NCI-H1417 (cell line): ENCODE measurements around the gene OR1E2.
"Not testable (repeated sequence)": the region's sequence is repeated elsewhere in the genome, so short reads cannot be mapped to it uniquely, and the experiment has no call there.

Experiments used
- DNase-seq, 3 experiments: peaks; one replicate each; lab custom pipeline; 2025; lab: John Stamatoyannopoulos, UW

Gene OR1E2, protein sequence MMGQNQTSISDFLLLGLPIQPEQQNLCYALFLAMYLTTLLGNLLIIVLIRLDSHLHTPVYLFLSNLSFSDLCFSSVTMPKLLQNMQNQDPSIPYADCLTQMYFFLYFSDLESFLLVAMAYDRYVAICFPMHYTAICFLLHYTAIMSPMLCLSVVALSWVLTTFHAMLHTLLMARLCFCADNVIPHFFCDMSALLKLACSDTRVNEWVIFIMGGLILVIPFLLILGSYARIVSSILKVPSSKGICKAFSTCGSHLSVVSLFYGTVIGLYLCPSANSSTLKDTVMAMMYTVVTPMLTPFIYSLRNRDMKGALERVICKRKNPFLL

DNA sequence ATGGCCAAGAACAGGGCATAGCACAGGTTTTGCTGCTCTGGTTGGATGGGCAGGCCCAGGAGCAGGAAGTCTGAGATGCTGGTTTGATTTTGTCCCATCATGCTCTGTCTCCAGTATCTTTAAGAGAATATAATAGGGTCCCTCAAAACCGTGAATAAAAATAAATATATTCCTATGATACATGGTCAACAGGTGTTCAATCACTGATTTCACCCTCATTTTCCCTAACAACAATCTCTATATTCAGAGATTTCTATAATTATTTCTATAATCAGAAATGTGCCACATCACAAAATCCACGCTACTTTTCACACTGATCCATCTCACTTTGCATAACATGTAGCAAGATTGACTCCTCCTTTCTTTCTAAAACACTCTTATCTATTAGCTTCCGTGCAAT, at the start of gene OR1E2:
Gene OR1E2, minus strand, starts transcription at position 101 of the 400 bp plus-strand sequence. Its CDS starts 0 bp downstream, at position 101.
- no peak for DNase-seq

DNA sequence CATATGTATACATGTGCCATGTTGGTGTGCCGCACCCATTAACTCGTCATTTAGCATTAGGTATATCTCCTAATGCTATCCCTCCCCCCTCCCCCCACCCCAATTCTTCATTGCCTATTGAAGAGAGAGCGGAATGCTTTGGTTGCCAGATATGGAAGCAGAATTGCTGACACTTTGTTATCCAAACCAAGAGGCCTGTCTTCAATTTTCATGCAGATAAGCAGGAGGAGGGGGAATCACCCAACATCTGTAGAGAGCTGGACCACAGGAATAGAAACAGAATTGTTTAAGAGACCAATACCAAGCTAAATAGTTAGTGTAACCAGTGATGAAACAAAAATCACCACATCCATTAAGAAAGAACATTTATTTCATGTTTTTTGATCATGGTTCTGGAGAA, 49.2 kb upstream of the OR1E2 start:
- DNase-seq = no peak

GRCh38 chr17:3479988-3480387, 46.3 kb upstream of the OR1E2 start:
- no peak for DNase-seq

DNA sequence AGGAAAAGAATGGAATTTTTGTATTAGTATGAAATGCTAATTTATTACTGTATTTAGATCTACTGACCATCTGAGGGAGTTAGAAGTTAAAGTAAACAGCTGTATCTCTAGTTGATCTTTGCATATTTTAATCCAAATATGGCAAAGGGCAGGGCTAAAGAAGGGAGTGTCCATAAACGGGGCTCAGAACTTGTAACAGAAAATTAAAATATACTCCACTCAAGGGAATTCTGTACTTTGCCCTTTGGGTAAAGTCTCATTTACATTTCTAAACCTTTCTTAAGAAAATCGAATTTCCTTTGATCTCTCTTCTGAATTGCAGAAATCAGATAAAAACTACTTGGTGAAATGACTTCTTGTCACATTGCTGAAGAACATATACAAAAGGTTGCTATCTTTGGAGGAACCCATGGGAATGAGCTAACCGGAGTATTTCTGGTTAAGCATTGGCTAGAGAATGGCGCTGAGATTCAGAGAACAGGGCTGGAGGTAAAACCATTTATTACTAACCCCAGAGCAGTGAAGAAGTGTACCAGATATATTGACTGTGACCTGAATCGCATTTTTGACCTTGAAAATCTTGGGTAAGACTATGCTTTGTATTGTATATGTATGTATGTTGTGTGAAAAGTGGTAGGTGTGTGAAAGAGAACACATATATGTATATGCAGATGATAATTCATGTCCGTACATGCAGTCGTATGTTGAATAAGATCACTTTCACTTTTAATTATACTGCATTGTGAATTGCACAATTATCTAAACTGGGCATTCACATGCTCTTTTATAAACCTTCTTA, 42.4 kb upstream of the OR1E2 start, which contains the start of gene ASPA:
Gene ASPA, plus strand, starts transcription at position 186 of the 799 bp plus-strand sequence. Its CDS starts 163 bp downstream, at position 349.
- no peak for DNase-seq

DNA sequence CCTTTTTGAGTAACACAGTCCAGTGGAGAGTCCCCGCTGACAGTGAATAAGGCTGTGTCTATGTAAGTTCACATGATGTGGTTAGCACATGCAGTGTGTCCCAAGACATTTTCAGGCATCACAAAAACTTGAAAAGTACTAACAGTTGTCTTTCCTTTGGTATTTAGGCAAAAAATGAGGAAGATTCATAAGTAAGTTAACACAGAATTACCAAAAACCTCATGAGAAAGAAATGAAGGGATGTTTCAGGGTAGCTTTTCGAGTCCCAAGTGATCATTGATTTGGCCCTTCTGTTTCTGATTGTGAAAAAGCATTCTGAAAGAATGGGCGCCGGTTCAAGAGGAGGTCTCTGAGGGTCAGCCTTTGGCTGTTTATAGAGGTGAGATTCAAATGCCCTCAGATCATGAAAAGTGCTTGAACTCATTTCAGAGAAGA, 41.6 kb upstream of the OR1E2 start:
- DNase-seq = no peak

GRCh38 chr17:3474212-3474611, 40.6 kb upstream of the OR1E2 start:
- DNase-seq = no peak

DNA sequence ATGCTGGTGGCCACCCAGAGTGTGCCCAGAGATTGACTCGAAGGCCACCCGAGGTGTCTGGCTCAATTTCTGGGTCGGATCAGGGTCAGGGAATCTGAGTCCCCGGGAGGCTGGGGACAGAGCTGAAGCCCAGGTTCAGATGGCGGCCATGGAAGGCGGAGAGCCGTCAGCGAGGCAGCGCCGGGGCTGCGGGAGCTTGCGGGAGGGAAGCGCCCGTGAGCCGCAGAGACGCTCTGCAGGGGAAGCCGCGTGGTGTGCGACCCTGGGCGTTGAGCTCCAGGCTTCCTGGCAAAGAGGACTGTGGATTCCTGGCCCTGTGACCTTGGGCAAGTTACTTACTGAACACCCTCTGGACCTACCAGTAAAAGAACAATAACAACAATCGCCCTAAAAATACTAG, 38.5 kb upstream of the OR1E2 start:
- no peak for DNase-seq

DNA sequence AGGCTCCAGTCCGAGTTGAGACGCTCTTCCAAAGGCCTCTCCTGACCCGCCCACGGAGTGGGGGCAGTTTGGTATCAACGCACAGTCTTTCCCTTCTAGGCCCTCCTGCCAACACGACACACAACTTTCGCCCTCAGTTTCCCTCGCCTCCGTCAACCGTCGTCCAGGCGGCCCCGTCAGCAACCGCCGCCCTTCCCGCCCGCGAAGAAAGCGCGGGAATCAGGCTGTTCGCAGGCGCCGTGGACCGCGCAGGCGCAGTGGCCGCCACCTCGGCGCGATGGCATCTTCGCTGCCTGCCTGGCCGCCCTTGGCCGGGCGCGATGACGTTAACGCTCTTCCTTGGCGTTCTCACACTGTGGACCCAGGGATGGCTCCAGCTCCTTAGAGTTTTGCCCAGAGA, 38.0 kb upstream of the OR1E2 start, which contains the start of gene SPATA22:
Gene SPATA22, minus strand, starts transcription at position 221 of the 400 bp plus-strand sequence. CDS start 2,494 bp downstream, outside the sequence.
- no peak for DNase-seq

- no peak for DNase-seq
Observed at GRCh38 chr17:3469529-3469928, 35.9 kb upstream of the OR1E2 start.

DNA sequence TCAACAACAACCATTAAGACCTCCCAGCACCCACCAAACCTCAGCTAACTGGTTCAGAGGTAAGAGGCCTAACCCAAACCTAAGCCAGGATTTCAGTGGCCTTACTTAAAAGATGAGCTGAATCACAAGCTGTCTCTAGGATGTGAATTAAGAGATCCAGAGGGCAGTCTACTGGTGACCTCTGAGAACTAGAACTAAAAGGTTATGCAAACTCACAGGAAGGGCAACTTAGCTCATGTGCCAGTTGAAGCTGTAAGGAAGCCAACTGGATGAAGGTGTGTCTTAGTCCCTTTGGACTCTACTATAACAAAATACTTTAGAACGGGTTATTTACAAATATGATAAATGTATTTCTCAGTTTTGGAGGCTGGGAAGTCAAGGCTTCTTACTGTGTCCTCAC, 32.7 kb upstream of the OR1E2 start:
- not testable (repeated sequence) for DNase-seq

GRCh38 chr17:3448059-3448665, 14.5 kb upstream of the OR1E2 start:
- no peak for DNase-seq

DNA sequence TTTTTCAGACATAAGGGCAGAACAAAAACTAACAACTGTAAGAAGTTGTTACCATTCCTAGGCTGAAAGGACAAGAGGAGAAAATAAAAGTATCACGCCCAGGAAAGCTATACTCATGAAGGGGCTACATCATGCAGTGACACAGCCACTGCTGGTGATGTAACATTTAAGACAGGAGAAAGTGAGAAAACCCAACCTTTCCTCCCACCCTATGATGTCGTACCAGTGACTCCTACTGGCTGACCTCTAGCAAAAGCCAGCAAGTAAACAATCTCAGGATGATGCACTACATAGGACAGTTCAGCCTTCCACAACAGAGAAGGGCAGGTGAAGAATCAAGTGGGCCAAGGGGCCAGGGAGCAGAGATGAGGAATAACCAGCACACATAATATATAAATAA, 14.0 kb upstream of the OR1E2 start:
- peak in 1 of 3 experiments; percentile 0 for DNase-seq

GRCh38 chr17:3440451-3440850, 6.8 kb upstream of the OR1E2 start:
- no peak for DNase-seq

GRCh38 chr17:3438368-3438767, 4.7 kb upstream of the OR1E2 start:
- no peak for DNase-seq

DNA sequence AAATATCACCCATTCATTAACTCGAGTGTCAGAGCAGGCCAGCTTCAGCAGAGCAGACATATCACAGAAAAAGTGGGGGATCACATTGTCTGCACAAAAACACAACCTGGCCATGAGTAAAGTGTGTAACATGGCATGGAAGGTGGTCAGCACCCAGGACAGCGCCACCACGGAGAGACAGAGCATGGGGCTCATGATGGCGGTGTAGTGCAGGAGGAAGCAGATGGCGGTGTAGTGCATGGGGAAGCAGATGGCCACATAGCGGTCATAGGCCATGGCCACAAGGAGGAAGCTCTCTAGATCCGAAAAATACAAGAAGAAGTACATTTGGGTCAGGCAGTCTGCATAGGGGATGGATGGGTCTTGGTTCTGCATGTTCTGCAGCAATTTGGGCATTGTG, 426 bp downstream of the OR1E2 start:
- DNase-seq = not testable (repeated sequence)

- no peak for DNase-seq
Observed at GRCh38 chr17:3418222-3418621, 15.4 kb downstream of the OR1E2 start.

GRCh38 chr17:3415610-3416009, 18.0 kb downstream of the OR1E2 start:
- DNase-seq = no peak

GRCh38 chr17:3412216-3412615, 21.4 kb downstream of the OR1E2 start:
- DNase-seq = not testable (repeated sequence)

GRCh38 chr17:3411070-3411469, 22.6 kb downstream of the OR1E2 start, which contains the start of gene OR3A3:
Gene OR3A3, plus strand, starts transcription at chr17:3411370.
- DNase-seq = no peak

DNA sequence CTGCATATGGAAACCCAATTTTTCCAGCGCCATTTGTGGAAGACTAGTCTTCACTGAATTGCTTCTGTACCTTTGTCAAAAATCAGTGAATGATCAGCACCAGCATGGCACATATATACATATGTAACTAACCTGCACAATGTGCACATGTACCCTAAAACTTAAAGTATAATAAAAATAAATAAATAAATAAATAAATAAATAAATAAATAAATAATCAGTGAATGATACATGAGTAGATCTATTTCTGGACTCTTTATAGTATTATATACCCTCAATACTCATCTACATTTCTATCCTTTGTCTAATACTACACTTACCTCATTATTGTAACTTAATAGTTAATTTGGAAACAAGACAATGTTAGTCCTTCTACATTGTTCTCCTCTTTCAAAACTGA, 29.8 kb downstream of the OR1E2 start:
- not testable (repeated sequence) for DNase-seq

- no peak for DNase-seq
Observed at GRCh38 chr17:3401786-3402185, 31.9 kb downstream of the OR1E2 start.

GRCh38 chr17:3400055-3400454, 33.6 kb downstream of the OR1E2 start:
- no peak for DNase-seq
